NCI-H69 (cell line): Measurements from ENCODE around the gene TBC1D28.
"Not testable (repeated sequence)": the region's sequence is repeated elsewhere in the genome, so short reads cannot be mapped to it uniquely, and the experiment has no call there.

Experiments
- DNase-seq: peaks from one replicate; lab custom pipeline; 2025; lab: John Stamatoyannopoulos, UW

TBC1D28 gene

GRCh38 chr17:18613016-18613415 lies 31.2 kb downstream of the TBC1D28 start:
- DNase-seq: not testable (repeated sequence)

GRCh38 chr17:18593138-18593537 lies 51.1 kb downstream of the TBC1D28 start:
- DNase-seq: not testable (repeated sequence)
